Mesothelial cell of epicardium (in vitro differentiated cells): Measurements from ENCODE around the gene HDLBP. TPM values are rescaled to one million over a fixed set of nuclear protein-coding genes. Genes with fewer than 3 reads are reported as not detected.

Experiments
- DNase-seq, 2 experiments: peaks; one replicate each; pipeline ENCODE4 v3.0.0; 2021; ENCODE audit warnings: low spot score in 2 of 2; ENCODE audit not compliant: unreplicated experiment in 2 of 2
- H3K27ac Mint-ChIP-seq: 2 replicates; pipeline ENCODE4 v1.8.0; 2021; ENCODE audit warnings: mixed read lengths
- H3K27me3 Mint-ChIP-seq: 2 replicates; pipeline ENCODE4 v1.8.0; 2021; ENCODE audit warnings: low read depth, mixed read lengths
- H3K36me3 Mint-ChIP-seq: 2 replicates; pipeline ENCODE4 v1.8.0; 2021; ENCODE audit warnings: mixed read lengths
- H3K4me1 Mint-ChIP-seq: 2 replicates; pipeline ENCODE4 v1.8.0; 2021; ENCODE audit warnings: mixed read lengths
- H3K4me3 Mint-ChIP-seq: 2 replicates; pipeline ENCODE4 v1.8.0; 2021; ENCODE audit warnings: mild to moderate bottlenecking, moderate library complexity, mixed read lengths
- H3K9me3 Mint-ChIP-seq: 2 replicates; pipeline ENCODE4 v1.8.0; 2021; ENCODE audit warnings: mixed read lengths
- total RNA-seq: library from RNA; stranded (reverse); gene quantifications from 3 replicates; pipeline ENCODE4 v1.2.1, GENCODE V29; 2021
- TF ChIP-seq, protein P1 (sequence below): fragments of 200-600 bp; sonication (generic); IDR thresholded peaks from one replicate; pipeline ENCODE4 v1.5.0; 2021; ENCODE audit warnings: antibody characterized with exemption; ENCODE audit not compliant: unreplicated experiment

Gene HDLBP
- total RNA-seq, 1 donor from 2014 or later: 484 TPM

DNA sequence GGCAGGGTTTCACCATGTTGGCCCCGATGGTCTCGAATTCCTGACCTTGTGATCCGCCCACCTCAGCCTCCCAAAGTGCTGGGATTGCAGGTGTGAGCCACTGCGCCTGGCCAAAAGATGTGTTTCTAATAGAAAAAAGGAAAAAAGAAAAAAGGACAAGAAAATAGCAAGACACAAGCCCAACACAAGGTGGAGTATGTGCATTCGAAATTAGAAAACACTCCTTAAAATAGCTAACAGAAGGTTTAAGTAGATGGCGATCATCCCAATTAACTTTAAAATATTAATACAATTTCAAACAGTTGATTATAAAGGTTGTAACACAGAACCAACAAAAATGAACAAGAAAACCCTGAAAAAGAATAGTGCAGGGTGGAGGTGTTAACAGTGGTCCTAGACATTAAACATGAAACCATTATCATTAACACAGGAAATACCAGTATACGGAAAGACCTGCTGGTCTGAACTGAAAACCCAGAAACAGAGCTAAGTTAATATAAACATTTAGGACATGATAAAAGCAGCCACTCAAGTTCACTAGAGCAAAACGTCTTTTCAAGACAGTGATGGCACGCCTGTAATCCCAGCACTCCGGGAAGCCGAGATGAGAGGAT, 57.9 kb downstream of the HDLBP start:
- no peaks in the 10 kb centered on the region for H3K27me3 Mint-ChIP-seq
- TF ChIP-seq, protein P1, sequence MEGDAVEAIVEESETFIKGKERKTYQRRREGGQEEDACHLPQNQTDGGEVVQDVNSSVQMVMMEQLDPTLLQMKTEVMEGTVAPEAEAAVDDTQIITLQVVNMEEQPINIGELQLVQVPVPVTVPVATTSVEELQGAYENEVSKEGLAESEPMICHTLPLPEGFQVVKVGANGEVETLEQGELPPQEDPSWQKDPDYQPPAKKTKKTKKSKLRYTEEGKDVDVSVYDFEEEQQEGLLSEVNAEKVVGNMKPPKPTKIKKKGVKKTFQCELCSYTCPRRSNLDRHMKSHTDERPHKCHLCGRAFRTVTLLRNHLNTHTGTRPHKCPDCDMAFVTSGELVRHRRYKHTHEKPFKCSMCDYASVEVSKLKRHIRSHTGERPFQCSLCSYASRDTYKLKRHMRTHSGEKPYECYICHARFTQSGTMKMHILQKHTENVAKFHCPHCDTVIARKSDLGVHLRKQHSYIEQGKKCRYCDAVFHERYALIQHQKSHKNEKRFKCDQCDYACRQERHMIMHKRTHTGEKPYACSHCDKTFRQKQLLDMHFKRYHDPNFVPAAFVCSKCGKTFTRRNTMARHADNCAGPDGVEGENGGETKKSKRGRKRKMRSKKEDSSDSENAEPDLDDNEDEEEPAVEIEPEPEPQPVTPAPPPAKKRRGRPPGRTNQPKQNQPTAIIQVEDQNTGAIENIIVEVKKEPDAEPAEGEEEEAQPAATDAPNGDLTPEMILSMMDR: no peak
- no peak for DNase-seq
- no peak overlapping the region for H3K4me3 Mint-ChIP-seq
- no peak overlapping the region for H3K27ac Mint-ChIP-seq
- no peaks in the 10 kb centered on the region for H3K9me3 Mint-ChIP-seq
- H3K4me1 Mint-ChIP-seq: no peaks in the 10 kb centered on the region
- peaks cover 43% of the 10 kb centered on the region for H3K36me3 Mint-ChIP-seq

DNA sequence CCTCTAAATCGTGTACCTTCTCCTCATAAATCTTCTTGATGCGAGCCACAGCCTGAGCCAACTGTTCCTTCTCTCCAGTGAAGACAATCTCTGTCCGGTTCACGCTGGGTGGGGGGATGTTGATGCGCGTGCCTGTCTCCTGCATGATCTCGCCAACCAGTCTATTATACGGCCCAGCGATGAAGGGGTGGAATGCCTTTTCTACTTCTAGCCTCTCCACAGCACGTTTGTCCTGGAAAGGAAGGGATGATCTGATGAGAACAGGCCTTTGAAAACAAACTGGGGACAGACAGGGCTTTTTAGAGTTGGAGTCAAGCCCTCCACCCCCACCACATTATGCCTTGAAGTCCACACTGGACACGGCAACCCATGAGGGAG, 59.3 kb downstream of the HDLBP start:
- Mint-ChIP-seq H3K27me3 (no peaks in the 10 kb centered on the region), H3K9me3 (no peaks in the 10 kb centered on the region), H3K36me3 (peaks cover 51% of the 10 kb centered on the region), H3K4me1 (no peaks in the 10 kb centered on the region), H3K4me3 (no peak overlapping the region), H3K27ac (no peak overlapping the region)
- TF ChIP-seq, protein P1: no peak
- DNase-seq: no peak

DNA sequence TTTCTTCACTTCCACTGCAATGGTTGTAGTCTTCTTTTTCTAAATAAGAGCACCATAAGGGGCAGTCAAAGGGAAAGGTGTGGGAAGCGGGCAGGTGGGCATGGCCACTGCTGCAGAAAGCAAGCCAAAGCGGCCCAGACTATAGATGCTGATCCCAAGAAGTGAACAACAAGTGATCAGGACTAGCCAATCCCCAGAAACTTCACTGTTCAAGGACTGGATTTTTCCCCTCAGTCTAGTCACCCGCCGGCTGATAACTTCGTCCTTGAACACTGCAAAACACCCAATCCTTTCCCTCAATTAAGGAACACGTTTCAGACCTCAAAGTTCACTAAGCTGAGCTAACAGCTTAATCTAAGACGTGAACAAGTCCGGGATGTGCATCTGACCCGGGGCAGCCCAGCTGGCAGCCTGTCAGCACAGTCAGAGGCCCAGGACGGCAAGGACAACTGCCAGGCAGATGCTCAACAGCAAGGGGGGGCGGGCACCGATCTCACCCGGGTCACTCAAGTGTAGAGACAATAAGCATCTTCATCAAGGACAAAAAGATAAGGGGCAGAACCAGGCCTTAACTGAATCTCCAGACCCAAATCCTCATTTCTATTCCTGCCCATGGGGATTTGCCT, 59.8 kb downstream of the HDLBP start:
- Mint-ChIP-seq H3K9me3 (no peaks in the 10 kb centered on the region), H3K4me1 (no peaks in the 10 kb centered on the region), H3K27ac (no peak overlapping the region), H3K27me3 (no peaks in the 10 kb centered on the region), H3K36me3 (peaks cover 55% of the 10 kb centered on the region), H3K4me3 (no peak overlapping the region)
- TF ChIP-seq, protein P1: no peak
- DNase-seq: no peak

DNA sequence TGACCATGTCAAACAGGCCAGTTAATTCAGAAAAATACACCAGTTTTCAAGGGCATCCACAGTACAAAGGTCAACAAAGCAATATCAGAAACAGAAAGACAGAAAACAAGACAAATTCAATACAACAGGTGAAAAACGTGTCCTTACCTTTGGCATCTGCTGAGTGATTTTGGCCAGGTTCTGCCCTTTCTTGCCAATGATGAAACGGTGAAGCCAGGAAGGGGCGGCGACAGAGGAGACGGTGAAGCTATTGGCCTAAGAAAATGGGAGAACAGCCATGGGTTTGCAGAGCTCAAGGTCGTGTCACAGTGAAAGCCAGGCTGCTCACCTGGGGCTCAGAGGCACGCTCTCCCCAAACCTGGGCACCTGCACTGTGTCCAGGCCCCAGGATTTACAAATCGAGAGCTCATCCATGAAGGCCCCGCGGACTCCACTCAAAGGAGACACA, 60.5 kb downstream of the HDLBP start:
- H3K27ac Mint-ChIP-seq: no peak overlapping the region
- no peaks in the 10 kb centered on the region for H3K9me3 Mint-ChIP-seq
- DNase-seq: no peak
- peaks cover 53% of the 10 kb centered on the region for H3K36me3 Mint-ChIP-seq
- no peaks in the 10 kb centered on the region for H3K4me1 Mint-ChIP-seq
- TF ChIP-seq, protein P1: no peak
- no peaks in the 10 kb centered on the region for H3K27me3 Mint-ChIP-seq
- H3K4me3 Mint-ChIP-seq: no peak overlapping the region

DNA sequence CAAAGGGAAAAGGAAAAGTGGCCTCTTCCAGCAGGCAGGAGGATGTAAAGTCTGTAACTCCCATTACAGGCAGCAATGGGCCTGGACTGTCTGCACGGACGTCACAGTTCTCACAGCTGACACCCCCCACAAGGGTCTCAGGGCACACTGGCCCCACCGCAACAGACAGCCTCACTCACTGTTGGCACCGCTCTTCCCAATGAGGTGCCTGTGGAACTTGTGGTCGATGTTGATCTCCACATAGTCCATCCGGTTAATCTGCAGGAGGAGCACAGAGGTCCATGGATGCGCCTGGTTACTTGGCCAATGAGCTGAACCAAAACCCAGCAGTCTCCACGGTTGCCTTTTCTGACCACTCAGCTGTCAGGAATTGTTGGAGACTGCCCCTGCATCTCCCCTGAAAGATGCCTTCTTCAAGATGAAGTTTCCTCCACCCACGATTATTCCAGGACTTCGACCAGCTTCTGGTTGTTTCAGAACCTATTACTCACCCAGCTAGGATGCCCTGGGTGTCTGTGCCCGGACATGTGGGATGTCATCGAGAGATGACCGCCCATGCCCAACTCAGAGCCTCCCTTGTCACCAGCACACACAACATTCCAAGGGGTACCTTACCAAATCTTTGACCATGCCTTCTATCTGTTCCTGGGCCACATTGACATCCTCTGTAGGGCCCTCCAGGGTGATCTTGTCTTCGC, 62.5 kb downstream of the HDLBP start:
- Mint-ChIP-seq H3K9me3 (no peaks in the 10 kb centered on the region), H3K4me1 (no peaks in the 10 kb centered on the region), H3K36me3 (peaks cover 66% of the 10 kb centered on the region), H3K27ac (no peak overlapping the region), H3K4me3 (no peak overlapping the region), H3K27me3 (no peaks in the 10 kb centered on the region)
- TF ChIP-seq, protein P1: no peak
- no peak for DNase-seq
